Stimulated activated CD8-positive, alpha-beta memory T cell treated with anti-CD3 and anti-CD28 coated beads, Interleukin-15, amount 100 ng/mL, for 4 hours (primary cell): ENCODE measurements around the gene ZNF664.

Source experiments
- DNase-seq, 2 donors: peaks; one replicate each; pipeline ENCODE4 v3.0.0-alpha.2; 2020; ENCODE audit warnings: low read depth in 2 of 2

ZNF664 gene

DNA sequence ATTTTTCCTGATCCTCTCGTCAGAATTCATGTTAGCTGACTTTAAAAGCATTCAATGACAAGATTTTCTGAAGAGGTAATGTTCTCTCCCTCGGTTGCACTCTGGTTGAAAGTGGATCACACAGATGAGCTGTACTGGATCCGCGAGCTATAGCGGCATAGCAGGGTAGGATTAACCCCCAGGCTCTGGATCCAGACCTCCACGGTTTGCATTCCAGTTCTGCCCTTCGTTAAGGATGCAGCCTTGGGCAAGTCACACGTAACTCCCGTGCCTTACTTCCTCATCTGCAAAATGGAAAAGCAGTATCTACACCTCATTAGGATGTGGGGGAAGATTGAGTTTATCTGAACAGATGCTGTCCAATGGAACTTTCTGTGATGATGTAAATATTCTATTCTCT is 14.1 kb upstream of the ZNF664 start:
- no peak for DNase-seq

DNA sequence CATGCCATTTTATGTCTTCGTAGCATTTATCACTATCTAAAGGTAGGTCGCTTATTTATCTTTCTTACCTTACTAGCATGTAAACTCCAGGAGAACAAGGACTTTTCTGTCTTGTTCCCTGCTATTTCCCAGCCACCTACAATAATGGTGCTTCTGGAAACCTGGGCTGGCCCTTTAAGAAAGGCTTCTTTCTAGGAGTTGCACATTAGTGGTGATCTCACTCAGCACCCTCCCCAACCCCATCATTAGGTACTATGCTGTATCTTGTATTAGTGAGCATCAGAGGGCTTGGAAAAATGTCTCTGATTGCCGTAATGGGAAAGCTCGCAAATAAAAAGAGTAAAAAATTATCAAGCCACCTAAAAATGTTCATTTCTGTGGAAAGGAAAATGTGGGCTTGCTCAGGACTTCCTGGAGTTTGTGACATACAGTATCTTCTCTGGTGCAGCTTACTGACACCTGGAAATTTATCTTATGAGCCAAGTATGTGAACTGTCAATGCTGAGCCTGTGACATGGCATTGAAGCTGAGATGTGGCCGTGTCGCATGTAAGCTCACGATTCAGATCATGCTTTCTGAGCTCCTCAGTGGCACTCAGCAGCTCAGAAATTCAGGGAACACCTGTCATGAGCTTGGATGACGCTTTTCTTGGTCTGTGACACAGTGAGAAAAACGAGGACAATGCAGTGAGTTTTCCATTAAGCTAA is 12.8 kb upstream of the ZNF664 start:
- no peak for DNase-seq

DNA sequence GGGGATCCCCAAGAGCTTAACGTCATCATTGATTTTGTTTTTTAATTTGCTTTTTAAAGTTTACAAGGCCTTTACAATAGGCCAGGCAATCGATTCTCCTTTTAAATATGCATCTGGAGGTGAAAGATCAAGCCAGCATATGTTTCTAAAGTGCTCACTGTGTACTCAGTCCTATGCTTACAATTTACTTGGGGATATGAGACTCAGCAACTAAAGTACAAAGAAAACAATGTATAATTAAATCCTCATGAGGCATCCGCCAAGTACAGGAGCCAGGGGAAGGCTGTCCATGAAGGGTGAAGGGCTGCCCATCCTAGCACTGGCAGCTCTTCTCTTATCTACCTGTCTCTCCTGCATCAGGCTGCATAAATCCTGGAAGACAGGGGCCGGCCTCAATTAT is 12.2 kb upstream of the ZNF664 start:
- DNase-seq = no peak

DNA sequence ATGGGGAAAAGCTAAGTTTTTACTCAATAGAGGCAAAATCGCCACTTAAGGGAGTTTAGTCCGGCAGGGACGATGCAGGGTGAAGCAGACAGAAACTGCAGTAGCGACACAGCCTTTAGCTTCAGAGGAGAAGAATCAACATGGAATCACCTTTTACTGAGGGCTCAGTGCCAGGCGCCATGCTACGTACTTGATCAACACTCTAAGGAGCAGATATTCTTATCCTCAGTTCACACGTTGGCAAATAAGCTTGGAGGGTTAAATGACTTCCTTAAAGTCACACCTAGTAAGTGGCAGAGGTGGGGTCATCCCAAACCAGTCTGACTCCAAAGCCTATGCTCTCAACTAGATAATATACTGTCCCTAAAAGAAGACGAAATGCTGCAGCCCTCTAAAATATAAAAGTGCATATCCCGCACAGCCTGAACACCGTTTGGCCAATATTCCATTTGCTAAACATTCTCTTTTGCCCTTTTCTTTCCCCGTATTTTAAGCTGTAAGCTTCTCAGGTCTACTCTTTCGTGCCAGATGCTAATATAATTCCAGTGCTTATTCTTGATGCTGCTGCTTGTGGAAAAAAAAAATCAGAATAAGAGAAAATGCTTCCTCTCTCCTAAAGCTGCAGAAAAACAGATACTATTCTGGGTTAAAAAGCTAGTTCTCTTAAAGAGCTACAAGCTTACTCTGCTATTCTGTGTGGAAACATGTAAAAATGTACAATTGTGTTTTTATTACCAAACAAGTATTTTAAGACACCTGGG is 11.2 kb upstream of the ZNF664 start:
- DNase-seq = no peak

DNA sequence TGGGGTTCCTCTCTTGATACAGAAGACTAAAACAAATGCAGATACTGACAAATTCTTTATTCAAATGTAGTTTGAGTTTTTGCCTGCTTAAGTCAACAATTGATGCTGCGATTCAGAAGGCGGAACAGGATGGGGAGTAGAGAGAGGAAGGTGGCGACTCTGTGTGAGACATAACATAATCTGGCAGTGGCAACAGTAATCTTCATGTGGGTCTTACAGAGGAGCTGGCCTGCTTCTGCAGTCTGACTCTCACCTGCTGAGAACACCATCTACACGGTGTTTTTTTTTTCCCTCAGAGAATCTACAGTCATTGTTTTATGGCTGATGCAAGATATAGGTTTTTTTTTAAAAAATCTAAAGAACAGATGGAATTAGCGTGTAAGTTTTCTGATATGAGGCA is 10.5 kb upstream of the ZNF664 start:
- no peak for DNase-seq

DNA sequence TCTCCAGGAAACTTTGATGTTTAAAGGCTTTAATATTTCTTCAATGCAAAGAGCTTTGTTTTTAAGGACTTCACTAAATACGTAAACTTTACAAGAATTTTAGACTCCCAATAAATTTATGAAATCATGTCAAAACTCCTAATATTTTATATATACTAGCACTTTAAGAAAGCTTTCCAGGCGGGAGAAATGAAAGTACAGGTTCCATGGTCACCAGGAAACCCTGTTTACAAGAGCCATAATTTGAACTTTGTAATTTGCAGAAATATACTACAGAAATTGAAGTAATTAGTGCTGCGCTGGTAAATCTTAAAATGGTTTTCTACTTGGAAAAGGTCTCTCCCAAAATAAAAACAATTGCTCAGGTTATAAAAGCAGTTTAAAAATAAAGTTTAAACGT is 9.2 kb upstream of the ZNF664 start:
- no peak for DNase-seq

DNA sequence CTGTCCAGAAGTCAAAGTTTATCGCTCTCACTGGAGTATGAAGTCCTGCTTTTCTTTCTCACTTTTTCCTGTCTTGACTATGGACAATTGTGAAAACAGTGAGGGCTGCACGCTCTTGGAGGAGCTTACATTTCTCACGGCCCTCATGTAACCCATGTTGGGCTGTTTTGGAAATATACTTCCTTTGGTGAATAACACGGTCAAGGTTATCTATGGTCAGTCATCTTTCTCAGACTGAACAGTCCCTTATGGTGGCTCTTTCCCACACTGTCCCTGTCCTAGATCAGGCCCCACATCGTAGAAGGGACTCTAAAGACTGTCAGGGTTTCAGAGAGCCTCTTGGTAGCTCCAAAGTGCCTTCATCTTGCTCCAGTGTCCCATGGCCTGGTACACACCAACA is 7.6 kb upstream of the ZNF664 start:
- no peak for DNase-seq

DNA sequence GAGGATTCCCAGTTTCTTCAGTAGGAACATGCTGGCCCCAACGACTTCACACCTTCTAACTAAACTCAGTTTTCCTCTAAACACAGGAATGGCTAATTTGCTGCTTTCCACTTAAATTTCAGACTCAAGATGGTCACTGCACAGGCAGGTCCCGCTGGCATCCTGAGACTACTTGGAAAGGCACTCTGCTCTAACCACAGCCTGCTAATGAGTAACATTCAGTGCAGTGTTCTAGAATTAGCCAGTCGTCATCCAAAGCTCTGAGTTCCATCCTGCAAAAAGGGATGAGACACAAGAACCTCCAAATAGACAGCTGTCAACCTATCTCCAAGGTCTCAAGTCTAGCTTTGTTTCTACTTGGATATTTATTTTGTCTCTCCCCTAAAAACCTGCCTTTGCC is 6.4 kb upstream of the ZNF664 start:
- no peak for DNase-seq

DNA sequence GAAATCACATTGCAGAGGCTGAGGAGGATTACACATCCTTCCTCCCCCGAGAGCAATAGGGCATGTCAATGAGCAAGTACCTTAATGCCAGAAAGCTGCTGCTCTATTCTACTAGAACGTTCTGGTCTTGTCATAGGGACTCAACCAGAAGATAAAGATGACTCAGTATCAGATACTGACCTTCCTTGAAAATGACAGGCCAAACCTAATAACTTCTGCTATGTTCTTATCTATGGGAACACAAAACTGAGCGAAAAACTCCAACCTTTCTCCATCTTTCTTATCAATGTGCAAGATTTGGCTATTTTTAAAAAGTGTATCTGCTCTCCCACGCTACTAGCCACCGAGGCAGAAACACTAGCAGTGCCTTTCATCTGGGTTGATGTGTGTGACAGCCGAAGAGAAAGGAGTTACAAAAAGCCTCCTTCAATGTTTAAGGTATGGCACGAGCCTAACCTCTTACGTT is 5.9 kb upstream of the ZNF664 start:
- no peak for DNase-seq

DNA sequence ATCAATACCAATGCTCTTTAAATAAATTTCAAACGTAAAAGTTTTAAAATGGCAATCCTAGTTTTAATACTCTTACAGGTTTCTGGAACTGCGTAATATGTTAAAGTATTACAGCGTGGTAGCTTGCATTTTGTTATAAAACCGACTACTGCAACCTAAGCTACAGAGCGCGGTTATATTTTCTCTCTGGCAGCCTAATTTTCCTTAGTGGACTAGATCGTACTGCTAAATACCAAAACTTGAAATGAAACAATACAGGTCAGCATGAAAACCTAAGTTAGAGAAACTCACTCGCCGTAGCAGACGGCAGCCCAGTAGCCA is 1.6 kb upstream of the ZNF664 start:
- no peak for DNase-seq

DNA sequence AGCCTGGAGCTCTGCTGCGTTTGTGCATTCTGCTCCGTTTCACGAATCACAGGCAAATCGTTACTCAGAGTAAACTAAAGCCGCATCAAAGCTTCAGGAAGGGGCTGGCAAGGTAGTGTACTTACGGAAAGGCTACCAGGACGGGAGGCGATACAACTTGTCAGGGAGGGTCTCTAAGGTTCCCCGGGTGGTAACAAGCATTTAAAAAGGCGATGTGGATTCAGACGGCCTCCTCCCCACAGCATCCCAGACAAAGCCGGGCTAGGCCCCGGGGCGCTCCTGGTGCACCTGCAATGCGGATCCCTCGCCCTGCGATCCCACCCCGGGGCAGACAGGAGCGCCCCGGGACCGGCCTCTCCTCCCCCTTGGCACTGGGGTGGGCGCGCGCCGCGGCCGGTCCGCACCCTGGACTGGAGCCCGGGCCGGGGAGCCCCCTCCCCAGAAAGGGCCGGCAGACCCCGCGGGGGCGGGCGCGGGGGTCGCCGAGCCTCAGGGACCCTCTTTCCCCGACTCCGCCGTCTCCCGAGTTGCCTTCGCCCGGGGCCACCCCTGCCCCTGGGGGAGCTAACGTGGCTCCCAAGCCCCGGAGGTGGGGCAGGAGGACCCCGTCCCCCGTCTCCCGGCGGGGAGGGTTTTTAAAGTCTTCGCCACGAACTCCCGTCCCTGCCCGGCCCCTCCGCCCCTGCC is 1.1 kb upstream of the ZNF664 start:
- DNase-seq = no peak

DNA sequence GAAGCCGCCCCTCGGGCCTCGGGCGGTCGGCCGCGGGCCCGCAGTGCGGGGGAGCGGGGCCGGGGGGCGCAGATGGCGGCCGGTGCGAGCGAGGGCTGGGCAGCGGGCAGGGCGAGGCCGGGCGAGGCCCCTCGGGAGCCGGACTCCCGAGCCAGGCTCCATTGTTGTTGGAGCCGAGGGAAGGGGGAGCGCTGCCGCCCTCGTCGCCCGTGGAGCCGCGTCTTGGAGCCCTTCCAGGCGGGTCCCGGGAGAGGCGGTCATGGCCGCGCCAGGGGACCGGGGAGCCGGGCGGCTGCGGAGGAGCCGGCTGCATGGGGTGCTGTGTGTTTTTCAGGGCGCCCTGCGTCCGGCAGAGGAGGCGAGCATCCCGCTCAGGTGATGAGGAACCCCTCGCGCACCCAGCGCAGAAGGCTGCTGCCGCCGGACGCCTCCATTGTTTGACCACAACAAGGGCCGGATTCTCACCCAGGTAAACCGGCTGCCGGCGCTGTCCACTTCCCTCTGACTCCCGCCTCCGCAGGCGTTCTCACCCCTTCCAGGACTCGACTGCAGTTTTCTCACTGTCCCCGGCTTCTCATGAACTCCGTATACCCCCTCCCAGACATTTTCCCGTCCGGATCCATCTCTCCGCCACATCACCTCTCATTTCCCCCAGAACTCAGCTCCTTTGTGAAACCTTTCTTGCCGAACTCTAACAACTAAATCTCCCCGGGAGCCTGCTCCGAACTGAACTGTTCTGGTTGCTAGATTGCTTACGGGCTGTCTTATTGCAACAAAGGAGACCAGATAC is 732 bp downstream of the ZNF664 start:
- DNase-seq = no peak

DNA sequence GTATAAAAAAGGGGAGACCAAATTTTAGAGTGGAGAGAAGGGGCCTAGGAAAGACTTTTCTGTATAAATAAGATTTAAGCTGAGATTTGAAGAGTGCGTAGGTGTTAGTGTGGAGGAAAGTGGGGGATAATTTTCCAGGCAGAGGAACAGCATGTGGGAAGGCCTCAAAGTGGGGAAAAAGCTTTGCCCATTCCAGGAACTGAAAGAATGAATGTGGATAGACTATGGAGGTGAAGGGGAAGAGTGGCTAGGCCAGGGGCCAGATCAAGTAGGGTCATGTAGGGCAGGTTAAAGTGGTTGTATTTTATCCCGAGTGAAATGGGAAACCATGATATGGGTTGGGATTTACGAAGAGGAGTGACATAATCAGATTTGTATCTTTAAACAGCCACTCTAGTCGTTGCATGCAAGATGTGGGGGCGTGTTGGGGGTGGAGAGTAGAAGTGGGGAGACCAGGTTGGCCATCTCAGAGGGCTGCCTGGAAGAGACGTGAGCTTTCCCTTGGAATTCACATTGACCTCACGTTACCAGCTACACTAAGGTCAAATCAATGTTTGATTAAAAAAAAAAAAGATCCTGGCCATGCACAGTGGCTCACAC is 3.3 kb downstream of the ZNF664 start:
- no peak for DNase-seq

DNA sequence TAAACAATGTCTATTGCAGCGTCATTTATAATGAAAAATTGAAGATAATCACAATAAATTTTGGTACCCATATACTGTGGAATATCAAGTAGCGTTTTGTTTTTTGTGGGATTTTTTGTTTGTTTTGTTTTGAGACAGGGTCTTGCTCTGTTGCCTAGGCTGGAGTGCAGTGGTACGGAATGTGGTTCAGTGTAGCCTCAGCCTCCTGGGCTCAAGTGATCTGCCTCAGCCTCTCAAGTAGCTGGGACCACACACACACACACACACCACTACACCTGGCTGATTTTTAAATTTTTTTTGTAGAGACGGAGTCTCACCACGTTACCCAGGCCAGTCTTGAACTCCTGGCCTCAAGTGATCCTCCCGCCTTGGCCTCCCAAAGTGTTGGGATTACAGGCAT is 6.6 kb downstream of the ZNF664 start:
- DNase-seq = no peak

DNA sequence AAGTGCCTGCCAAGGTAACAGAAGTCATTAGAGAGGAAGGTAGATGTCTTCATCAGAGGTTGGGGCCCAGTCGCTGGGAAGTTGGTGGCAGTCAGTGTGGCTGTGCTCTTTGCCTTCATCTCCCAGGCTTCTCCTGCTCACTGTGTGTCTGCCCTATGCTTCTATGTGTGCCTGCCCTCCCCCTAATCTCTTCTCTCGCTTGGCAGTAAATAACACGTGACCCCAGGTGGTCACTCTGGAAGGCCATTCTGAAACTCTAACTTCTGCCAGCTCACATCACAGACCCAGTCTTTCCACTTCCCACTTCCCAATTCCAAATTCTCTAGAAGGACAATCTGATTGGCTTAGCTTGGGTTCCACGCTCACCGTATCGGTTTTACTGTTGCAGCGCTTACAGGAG is 9.3 kb downstream of the ZNF664 start:
- DNase-seq = no peak

DNA sequence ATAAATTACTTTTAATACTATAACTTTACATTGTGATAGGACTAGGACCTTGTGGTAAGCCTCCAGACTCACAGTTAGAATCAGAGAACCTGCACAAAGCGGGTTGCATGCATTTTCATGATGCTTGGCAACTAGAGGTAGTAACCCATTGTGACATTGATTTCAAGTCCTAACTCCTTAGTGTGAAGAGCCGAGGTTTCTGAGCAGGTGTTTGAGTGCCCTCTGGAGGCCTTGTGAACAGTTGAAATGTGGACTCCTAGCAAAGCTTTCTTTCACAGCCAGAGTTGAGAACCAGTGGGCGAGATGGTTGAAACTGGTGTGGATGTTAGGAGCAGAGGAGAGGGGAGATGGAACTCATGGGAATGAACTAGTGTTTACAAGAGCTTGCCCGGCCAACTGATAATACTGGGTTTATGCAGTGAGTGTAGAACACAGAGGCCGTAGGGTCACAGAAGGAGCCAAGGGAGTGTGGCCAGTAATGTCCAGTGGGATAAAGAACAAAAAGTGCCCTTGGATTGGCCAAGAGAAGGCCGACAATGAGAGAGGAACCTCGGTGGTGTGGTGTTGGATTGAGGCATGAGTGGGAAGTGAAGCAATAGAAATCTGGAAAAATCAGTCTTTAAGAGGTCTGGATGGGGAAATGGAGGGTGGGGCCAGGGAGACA is 10.9 kb downstream of the ZNF664 start:
- DNase-seq = no peak

DNA sequence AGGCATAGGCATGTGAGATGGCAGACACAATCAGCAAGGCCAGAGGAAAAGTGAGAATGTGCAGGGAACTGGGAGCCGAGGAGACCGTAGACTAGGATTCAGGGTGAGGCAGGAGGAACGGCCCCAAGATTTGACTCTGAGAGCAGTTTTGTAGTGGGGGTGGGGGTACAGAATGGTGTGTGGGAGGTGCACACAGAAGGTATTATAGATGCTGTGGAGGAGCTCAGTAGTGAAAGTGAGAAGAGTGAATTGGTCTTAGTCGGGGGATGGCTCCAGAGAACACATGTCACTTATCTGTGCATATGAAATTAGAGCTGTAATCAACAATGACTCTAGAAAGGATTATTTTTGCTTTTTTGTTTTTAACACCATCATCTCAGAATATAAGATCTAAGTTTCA is 11.9 kb downstream of the ZNF664 start:
- no peak for DNase-seq

DNA sequence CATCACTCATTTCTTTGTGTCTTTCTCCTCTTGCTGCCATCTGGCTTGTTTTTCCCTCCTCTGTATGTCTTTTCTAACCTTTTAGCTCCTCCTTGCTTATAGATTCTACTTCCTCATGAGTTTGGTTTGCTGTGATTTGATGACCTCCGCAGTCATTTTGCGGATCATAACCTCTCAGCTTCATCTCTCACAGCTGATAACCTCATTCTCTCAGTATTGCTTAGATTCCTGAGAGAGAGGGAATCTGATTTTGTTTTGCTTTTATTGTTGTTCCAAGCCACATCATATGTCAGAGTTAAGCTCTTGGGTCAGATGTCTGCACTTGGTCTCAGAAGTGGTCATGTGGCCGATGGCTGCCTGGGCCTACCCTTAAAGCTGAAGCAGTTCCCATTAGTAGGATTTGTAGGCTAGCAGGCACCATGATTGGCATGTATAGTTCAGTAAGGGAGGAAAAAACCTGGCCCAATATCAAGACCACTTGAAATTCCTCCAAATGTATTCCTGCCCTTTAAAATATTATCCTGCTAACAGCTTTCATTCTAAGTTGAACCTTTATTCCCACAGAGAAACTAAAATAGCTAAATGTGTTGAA is 13.5 kb downstream of the ZNF664 start:
- no peak for DNase-seq

DNA sequence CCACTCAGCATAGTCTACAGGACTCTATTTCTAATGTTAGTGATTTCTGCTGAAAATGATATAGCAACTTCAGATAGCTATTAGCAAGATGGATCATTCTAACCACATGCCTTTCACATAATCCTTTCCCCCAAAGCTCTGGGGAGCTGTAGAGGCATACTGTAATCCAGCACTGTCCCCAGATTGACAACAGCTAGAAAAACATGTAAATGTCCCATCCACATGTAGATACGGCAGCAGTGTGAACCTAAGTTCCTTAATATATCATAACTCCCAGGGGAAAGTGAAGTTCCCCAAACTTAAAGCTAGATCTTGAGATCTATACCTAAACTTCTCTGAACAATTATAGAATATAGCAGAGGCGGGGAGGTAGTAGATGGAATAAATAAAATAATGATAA is 14.0 kb downstream of the ZNF664 start:
- no peak for DNase-seq

DNA sequence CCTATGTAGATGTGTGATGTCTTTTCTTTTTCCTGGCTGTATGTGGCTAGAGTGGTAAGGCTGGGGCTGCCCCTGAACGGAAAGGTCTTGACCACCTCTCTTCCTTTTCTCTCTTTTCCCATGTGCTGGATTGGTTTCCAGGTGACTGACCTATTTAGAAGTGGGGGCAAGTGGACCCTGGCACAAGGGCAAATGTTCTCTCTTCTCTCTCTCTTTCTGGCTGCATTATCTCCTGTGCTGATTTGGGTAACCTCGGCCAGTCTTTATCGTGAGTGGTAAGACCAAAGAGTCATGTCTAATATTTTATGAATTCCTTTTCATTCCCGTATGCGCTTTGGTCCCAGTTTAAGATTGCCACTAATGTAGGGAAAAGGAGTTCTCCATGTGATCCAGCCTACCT is 16.2 kb downstream of the ZNF664 start:
- no peak for DNase-seq

DNA sequence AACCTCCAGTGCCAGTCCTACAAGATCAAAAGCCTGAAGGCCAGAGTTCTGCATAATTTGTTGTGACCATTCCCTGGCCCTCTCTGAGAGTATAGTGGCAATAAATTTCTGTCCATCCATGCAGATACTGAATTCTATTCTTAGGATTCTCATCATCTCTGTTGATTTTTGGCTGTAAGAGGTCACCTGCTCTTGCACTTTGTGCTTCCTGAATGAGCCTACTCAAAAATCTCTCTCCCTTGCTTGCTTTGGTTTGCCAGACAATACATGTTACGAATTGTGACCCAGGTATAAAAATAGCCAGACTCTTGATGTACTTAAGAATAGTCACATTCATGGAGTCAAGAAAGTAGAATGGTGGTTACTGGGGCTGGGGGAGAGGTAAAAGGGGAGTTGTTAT is 16.7 kb downstream of the ZNF664 start:
- no peak for DNase-seq
